COLO668 (cell line): ENCODE results near the gene EEF1AKMT3.

Experiments used
- DNase-seq: peaks from one replicate; lab custom pipeline; 2025; ENCODE audit not compliant: unreplicated experiment; lab: John Stamatoyannopoulos, UW

EEF1AKMT3 gene

GRCh38 chr12:57782243-57782607, 9.8 kb downstream of the EEF1AKMT3 start:
- no peak for DNase-seq

DNA sequence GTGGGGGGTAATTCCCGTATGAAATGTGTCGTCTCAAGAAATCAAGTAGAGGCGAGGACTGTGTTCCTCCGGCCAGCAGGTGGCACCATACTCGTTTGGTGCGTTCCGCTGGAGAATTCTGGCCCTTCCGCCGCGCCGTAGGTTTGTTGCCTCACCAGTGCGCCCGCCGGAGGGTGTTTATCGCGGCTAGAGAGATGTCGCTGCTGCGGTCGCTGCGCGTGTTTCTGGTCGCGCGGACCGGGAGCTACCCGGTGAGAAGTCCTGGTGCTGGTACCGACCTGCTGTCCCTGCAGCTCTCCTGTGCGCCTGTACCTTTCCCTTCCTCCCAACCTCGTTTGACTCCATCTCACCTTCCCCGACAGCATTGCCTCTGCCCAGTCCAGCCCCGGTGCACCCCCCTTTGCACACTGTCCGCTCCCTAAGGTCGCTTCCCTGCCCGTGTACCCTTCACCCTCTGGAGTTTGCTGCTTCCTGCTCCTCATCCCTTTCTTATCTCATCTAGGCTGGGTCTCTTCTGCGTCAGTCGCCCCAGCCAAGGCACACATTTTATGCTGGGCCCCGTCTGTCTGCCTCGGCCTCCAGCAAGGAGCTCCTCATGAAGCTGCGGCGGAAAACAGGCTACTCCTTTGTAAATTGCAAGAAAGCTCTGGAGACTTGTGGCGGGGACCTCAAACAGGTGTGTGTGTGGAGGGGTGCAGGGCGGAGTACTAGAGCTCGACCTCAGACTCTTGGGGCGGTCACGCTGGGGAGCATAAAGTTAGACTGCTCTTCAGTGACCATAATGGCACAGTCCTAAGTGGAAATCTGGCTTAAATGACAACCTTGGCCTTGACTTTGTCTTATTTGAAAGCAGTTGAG, 10.4 kb downstream of the EEF1AKMT3 start, which contains the start of gene TSFM:
TSS of gene TSFM (plus strand) at position 180 of the 858 bp plus-strand sequence. CDS start at position 195, 15 bp downstream.
- DNase-seq: peak; percentile 95

DNA sequence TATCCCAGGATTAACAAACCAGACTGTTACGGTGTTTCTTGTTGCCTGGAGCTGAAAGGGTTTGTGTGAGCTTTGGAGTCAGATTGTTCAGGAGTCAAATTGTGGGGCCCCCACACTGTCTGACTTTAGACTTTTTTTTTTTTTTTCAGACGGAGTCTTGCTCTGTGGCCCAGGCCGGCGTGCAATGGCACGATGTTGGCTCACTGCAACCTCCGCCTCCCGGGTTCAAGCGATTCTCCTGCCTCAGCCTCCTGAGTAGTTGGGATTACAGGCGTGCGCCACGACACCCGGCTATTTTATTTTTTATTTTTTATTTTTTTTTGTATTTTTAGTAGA, 11.0 kb downstream of the EEF1AKMT3 start:
- no peak for DNase-seq

GRCh38 chr12:57783861-57784260, 11.4 kb downstream of the EEF1AKMT3 start:
- DNase-seq: no peak

DNA sequence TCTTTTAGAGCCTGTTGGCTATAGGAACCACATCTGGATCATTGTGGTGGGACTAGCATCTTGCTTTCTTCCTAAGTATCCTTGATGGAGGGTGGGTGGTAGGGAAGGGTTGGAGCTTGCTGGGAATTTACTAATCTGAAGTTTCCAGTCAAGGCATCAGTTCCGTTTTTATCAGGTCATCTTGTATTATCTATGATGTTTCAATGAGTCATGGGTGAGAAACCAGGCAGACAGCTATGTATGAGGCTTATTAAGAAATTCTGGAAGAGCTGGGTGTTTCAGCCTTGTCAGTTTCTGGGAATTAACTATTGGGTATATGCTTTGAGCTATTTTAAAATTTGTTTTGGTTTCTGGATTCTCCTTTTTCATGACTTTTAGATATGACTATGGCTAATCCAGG, 21.5 kb downstream of the EEF1AKMT3 start:
- DNase-seq: no peak

DNA sequence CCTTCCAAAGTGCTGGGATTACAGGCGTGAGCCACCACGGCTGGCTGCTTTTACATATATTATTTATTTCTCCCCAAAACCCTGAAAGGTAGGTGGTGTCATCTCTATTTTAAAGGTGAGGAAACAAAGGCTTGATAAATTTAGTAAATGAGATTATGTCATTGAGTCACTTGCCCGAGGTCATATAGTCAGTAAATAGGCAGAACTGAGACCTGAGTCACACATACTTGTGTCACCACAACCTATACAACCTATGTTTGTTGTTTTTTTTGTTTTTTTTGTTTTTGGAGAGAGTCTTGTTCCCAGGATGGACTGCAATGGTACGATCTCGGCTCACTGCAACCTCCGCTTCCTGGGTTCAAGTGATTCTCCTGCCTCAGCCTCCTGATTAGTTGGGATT, 22.9 kb downstream of the EEF1AKMT3 start:
- DNase-seq: no peak

DNA sequence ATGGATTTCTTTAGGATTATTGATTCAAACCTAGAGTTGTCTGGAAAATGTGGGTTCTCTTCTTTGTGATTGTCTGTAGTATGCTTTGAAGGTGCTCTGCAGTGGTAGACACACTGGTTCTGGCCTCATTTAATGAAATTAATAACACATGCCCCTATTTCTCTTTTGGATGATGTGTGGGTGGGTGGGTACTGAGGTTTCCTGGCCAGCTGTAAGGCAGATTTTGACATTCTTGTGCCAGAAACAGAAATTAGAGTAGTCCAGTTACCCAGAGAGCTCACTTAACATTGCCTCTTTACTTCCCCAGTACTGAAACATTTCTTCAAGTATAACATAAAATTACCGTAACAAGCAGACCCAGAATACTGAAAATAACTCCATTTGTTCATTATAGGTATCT, 24.6 kb downstream of the EEF1AKMT3 start:
- DNase-seq: no peak

- DNase-seq: no peak
These were observed 25.5 kb downstream of the EEF1AKMT3 start for GRCh38 chr12:57797933-57798332.

DNA sequence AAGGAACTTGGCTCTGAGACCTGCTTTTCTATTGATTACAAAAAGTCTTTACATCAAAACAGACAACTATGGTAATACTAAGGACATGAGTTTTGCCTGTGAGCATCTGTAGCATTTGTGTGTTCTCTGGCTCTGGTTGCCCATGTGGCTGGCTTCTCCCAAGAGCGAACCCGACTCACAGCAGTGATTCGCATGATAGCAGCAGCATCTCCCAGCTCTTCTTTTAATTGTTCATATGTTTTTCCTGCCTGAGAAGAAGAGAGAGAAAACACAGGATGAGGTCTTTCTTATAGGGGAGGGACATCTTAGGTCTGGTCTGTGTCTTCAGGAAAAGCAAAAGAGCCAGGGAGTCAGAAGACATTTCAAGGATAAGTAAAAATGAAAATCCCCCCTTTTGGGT, 28.6 kb downstream of the EEF1AKMT3 start:
- no peak for DNase-seq

GRCh38 chr12:57802607-57803006, 30.2 kb downstream of the EEF1AKMT3 start:
- DNase-seq: no peak

DNA sequence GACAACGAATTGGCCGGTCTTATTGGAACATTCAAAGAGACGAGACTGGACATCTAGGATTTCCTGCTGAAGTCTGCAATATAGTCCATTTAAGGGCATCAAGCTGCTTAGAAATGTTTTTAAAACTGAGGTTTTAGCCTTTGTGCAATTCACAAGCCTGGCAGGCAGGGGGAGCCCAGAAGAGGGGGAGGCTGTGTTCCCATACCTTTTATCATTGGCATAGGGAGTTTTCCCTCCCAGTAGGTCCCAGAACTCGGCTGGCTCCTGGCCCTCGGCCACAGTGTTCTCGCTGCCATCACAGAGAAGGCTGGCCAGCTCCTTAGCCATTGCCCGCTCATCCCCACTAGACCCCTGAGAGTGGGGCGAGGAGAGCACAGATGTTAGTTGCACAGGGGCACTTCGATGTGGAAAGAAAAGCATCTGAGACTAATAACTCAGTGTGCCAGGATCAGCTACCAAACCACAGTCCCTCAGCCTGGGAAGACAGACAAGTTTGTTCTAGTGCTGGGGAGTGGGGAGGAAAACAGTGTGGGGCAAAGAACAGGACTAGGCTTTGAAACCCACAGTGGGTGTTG, 31.0 kb downstream of the EEF1AKMT3 start:
- DNase-seq: peak; percentile 34

DNA sequence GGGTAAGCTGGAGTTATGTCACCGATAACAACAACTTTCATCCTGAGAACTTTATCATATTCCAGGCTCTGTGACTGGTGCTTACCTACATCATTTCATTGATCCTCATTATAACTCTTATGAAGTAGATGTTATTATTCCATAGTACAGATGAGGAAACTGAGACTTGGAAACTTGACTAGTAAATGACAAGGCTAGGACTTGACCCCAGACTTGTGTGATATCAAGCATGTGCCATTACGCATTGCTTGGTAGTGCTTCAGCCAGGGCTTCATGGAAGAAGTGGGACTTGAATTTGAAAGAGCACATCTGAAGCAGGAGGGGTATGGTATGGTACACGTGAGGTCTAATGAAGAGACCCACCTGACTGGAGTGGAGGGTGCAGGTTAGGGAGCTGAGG, 34.3 kb downstream of the EEF1AKMT3 start:
- no peak for DNase-seq

DNA sequence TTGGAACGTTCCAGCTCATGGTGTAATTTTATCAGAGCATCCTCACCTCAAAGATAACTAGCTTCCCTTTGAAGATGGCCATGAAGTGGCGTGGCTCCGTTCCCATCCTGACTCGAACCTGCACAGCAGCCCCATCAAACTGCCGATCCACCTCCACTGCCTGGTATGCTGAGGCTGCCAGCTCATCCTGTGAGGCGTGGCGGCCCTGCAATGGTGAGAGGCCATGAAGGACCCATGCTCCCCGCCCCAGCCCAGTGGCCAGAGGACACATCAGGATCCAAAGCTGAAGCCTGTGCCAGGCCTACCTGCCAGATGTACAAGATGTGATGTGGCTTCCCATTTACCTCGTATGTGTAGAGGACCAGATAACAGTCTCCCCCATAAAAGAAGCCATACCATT, 34.9 kb downstream of the EEF1AKMT3 start:
- no peak for DNase-seq

DNA sequence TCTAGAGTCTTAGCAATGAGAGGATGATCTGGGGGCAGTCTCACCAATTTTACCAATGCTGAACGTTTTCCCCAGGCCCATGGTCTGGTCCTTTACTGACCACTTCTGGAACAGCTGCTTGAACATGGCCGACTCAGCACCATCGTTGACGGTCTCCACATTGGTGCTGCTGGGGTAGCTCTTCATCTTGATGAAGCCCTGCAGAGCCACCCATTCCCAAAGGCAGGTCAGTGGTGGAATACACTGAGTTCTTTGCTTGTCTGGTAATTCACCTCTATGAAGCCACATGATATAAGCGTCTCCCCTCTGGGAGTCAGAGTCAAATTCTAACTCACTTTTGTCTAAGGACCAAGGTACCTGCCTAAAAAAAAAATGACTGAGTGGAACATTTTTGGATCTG, 35.9 kb downstream of the EEF1AKMT3 start:
- no peak for DNase-seq

DNA sequence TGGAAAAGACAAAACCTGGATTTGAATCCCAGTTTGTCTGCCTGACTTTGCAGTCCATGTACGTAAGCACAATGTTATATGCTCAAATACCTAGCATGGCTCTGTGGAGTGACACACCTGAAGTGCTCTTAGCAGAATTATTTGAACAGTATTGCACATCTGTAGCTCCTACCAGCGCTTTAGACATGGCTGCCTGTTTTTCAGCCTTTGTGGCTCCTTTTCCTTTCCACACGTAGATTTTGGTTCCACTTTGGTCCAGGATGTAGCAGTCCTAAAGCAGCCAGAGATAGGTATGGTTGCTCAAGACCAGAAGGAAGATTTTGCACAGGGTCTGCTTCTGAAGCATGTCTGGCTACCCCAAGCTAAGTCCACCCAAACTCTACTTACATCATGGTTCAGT, 37.0 kb downstream of the EEF1AKMT3 start:
- DNase-seq: no peak

- no peak for DNase-seq
These were observed 38.0 kb downstream of the EEF1AKMT3 start for GRCh38 chr12:57810450-57810849.

DNA sequence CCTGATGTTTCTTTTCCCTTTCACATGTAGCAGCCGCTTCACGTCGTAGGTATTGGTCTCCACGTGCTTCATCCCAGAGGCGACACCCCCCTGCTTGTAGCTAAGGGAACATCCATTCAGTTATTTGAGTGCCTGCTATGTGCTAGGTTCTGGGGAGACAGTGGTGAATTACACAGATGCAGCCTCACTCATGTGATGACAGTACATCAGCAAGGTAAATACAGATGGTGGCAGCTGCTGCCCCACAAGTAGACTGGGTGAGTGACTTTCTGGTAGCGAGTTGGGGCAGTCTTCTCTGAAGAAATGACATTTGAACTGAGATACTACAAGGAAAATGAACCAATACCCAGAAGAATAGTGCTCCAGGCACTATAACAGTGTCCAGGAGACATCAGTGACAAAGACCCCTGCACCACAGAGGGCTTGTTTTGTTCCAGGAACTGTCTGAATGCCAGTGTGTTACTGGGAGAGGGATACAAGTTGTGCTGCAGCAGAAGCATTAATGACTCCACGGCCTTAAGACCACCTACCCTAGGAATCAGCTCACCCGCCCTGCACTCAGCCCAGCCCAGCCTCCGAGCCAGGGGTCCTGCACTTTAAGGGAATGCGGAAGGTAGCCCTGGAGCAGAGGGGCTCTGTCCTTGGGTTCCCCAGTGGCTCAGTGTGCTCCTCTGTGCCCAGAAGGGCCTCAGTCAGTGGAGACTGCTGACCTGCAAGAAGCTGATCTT, 38.8 kb downstream of the EEF1AKMT3 start:
- peak; percentile 56 for DNase-seq

DNA sequence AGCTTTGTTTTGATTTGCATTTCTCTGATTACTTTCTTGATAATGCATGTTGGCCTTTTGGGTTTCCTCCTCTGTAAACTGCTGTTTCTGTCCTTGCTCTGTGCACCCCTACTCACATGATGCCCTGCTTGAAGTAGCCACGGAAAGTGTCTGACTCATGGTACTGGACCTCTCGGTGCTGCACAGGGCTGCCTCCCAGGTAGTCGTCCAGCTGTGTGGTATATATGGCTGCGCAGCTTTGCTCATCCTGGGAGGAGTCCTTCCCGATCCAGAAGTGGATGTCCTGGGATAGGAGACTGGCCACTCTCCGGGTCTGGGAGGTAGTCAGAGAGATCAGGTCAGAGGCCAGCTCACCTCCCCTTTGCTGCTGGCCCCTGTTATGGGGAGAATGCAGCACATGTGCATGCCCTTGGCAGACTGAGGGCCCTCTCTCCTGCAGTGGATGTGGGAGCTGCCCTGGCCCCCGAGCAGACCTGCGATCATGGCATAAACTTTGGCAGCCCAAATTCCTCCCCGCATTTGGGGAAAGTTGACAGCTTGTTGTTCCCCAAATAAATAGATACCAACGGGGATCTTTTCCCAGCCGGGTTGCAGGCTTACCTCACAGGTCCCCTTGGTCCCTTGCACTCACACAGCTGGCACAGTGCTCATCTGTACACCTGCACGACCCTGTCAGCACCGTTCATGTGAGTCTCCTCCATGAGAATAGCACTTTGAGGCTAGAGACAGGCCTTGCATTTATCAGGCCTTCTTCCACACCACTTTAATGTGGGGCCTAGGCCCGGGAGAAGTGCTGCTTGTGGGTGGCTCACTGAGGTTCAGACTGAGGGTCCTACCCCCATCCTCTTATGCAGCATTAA, 40.9 kb downstream of the EEF1AKMT3 start:
- DNase-seq: no peak

DNA sequence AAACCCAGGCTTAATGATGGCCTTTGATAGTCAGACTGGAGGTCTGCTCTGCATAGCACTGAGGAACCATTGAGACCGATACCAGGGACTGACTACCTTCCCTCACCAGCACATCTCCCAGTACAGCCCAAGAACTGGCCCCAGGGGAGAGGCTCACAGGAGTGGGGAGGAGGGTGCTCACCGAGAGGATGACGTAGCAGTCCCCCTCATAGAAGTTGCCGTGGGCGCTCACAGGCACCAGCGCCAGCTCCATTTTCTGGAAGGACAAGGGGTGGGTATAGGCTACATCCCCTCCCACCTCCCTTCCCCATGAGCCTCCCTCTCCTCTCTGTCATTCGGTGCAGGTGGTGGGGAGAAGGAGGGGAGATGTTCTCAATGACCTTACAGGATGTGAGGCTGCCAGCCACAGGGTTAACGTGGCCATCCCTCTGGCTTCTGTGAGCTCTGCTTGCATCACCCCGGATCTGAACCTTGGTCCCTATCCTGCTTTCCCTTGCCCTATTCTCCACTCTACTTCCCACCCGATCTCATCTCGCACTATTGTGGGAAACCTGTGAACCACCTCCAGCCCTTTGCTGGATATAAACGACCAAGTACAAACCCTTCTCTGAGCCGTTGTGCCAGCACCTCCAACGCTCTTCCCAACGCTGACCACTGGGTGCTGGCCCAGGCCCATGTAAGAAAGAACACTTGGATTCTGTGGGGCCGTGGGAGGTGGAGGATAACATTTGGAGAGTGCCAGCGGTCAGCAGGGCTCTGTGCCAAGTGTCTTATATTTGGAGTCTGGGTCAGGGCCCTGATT, 41.8 kb downstream of the EEF1AKMT3 start:
- DNase-seq: no peak
